ENCODE measurements around the gene SYNE1.

The SYNE1 gene

GRCh38 chr6:152669895-152670294 lies 32.7 kb upstream of the SYNE1 start:
- no peak for DNase-seq (ENCODE audit: low read depth in 1 of 2, low spot score in 1 of 2)
- no peak overlapping the region for H3K27ac ChIP-seq (replicated peaks)
- peaks cover 2% of the 10 kb centered on the region for H3K27me3 ChIP-seq (ENCODE audit: insufficient read depth, poor library complexity, severe bottlenecking)
- no peak for TF ChIP-seq CTCF (IDR thresholded peaks at IDR 0.05; ENCODE audit: insufficient read depth, low read length)
- TF ChIP-seq POLR2AphosphoS5 (IDR thresholded peaks at IDR 0.05; ENCODE audit: low read depth): no peak
- no peak for TF ChIP-seq GABPA (IDR thresholded peaks at IDR 0.05; ENCODE audit: low read depth)
- no peak for TF ChIP-seq REST (IDR thresholded peaks at IDR 0.05; ENCODE audit: insufficient replicate concordance, low read depth)
- no peak for TF ChIP-seq SPI1 (IDR thresholded peaks at IDR 0.05; ENCODE audit: borderline replicate concordance, low read depth)
- H3K4me3 ChIP-seq (replicated peaks; ENCODE audit: insufficient read depth, low read length): no peak overlapping the region

- DNase-seq (ENCODE audit: low read depth in 1 of 2, low spot score in 1 of 2): no peak
- no peak overlapping the region for H3K27ac ChIP-seq (replicated peaks)
- no peaks in the 10 kb centered on the region for H3K27me3 ChIP-seq (ENCODE audit: insufficient read depth, poor library complexity, severe bottlenecking)
- H3K4me3 ChIP-seq (replicated peaks; ENCODE audit: insufficient read depth, low read length): no peak overlapping the region
- TF ChIP-seq GABPA (IDR thresholded peaks at IDR 0.05; ENCODE audit: low read depth) (no peak), REST (IDR thresholded peaks at IDR 0.05; ENCODE audit: insufficient replicate concordance, low read depth) (no peak), SPI1 (IDR thresholded peaks at IDR 0.05; ENCODE audit: borderline replicate concordance, low read depth) (no peak), POLR2AphosphoS5 (IDR thresholded peaks at IDR 0.05; ENCODE audit: low read depth) (no peak), CTCF (IDR thresholded peaks at IDR 0.05; ENCODE audit: insufficient read depth, low read length) (no peak)
Measured at GRCh38 chr6:152661776-152662175, 24.6 kb upstream of the SYNE1 start.

GRCh38 chr6:152651986-152652385 lies 14.8 kb upstream of the SYNE1 start:
- no peak for DNase-seq (ENCODE audit: low read depth in 1 of 2, low spot score in 1 of 2)
- no peak overlapping the region for H3K27ac ChIP-seq (replicated peaks)

More at GRCh38 chr6:152651986-152652385, 14.8 kb upstream of the SYNE1 start:
- Histone ChIP-seq H3K4me3 (replicated peaks; ENCODE audit: insufficient read depth, low read length) (no peak overlapping the region), H3K27me3 (ENCODE audit: insufficient read depth, poor library complexity, severe bottlenecking) (peaks cover 8% of the 10 kb centered on the region)
- TF ChIP-seq GABPA (IDR thresholded peaks at IDR 0.05; ENCODE audit: low read depth) (no peak), REST (IDR thresholded peaks at IDR 0.05; ENCODE audit: insufficient replicate concordance, low read depth) (no peak), POLR2AphosphoS5 (IDR thresholded peaks at IDR 0.05; ENCODE audit: low read depth) (no peak), CTCF (IDR thresholded peaks at IDR 0.05; ENCODE audit: insufficient read depth, low read length) (no peak), SPI1 (IDR thresholded peaks at IDR 0.05; ENCODE audit: borderline replicate concordance, low read depth) (no peak)

All from HL-60 (cell line).